K562 (cell line): Measurements from ENCODE around the gene CIAPIN1. TPM values are rescaled to one million over a fixed set of nuclear protein-coding genes. Genes with fewer than 3 reads are reported as not detected.

ENCODE experiments used
- ATAC-seq: fragments of 200-7000 bp; cut with Tn5 transposase; 3 replicates; pipeline ENCODE4 v1.9.1; 2020; ENCODE audit warnings: moderate library complexity
- BruUV-seq: library from RNA; stranded (reverse); fragments of 400-500 nt; replicated peaks from 2 replicates; lab custom pipeline; 2021; lab: Mats Ljungman, UMichigan
- CTCF ChIA-PET: fragments of 300-600 bp; formaldehyde crosslinking; extraction: SDS; loops from one replicate; lab custom pipeline; 2021; ENCODE audit warnings: low intra/inter-chr PET ratio; lab: Yijun Ruan, JAX
- POLR2A ChIA-PET: fragments of 300-600, 350-650 bp; sonication (Branson Sonifier 250); formaldehyde crosslinking; extraction: SDS; loops from one replicate; lab custom pipeline; 2021; ENCODE audit warnings: antibody characterized with exemption, inconsistent platforms; lab: Yijun Ruan, JAX
- DNase-seq, 4 experiments: peaks; one replicate each; pipeline versions ENCODE4 v3.0.0 to v3.0.0-alpha.2; 2011 to 2018; ENCODE audit warnings: low spot score in 3 of 4, mixed read lengths in 3 of 4; ENCODE audit errors: extremely low read depth in 1 of 4
- FAIRE-seq: peaks from 2 replicates; lab custom pipeline; 2011; peaks lifted over from hg19 to GRCh38; lab: Jason Lieb, UNC
- H2AFZ ChIP-seq: 2 replicates; pipeline ENCODE4 v1.6.0; 2011; ENCODE audit warnings: low read depth, low read length, control low read depth, inconsistent platforms
- H3K27ac ChIP-seq: fragments of 200-600 bp; 3 replicates; pipeline ENCODE4 v1.8.0; 2011; ENCODE audit warnings: low read depth, mild to moderate bottlenecking, control low read depth, inconsistent platforms, low read length, moderate library complexity, mixed read lengths; ENCODE audit errors: extremely low read depth
- H3K27me3 ChIP-seq, 2 experiments: fragments of 300-600 bp in 1 of 2; 2 replicates in 1 of 2; 3 replicates in 1 of 2; pipeline versions ENCODE4 v1.6.0 to v1.8.0; 2011; ENCODE audit warnings: inconsistent platforms in 2 of 2, low read length in 2 of 2, mild to moderate bottlenecking in 1 of 2, mixed read lengths in 1 of 2, moderate library complexity in 1 of 2; ENCODE audit not compliant: control insufficient read depth in 2 of 2, insufficient read depth in 2 of 2
- H3K36me3 ChIP-seq: fragments of 300-600 bp; 3 replicates; pipeline ENCODE4 v1.8.0; 2011; ENCODE audit warnings: mild to moderate bottlenecking, low read length, inconsistent platforms; ENCODE audit not compliant: control insufficient read depth, insufficient read depth
- H3K4me1 ChIP-seq, 2 experiments: fragments of 200-600 bp in 1 of 2; replicated peaks in 1 of 2; 2 replicates in 1 of 2; 3 replicates in 1 of 2; pipeline versions ENCODE4 v1.5.1 to v1.8.0; 2011; ENCODE audit warnings: inconsistent platforms in 2 of 2, low read length in 2 of 2, mild to moderate bottlenecking in 1 of 2, mixed read lengths in 1 of 2, moderate library complexity in 1 of 2; ENCODE audit not compliant: control insufficient read depth in 2 of 2, insufficient read depth in 2 of 2
- H3K4me2 ChIP-seq: 2 replicates; pipeline ENCODE4 v1.6.1; 2011; ENCODE audit warnings: low read length, control low read depth, inconsistent platforms, mixed read lengths; ENCODE audit not compliant: insufficient read depth
- H3K4me3 ChIP-seq: fragments of 200-600 bp; sonication (generic), shearing (Covaris generic); 2 replicates; pipeline ENCODE4 v1.5.1; 2016; ENCODE audit warnings: control low read depth, inconsistent platforms
- H3K79me2 ChIP-seq: fragments of 200-600 bp; 3 replicates; pipeline ENCODE4 v1.8.0; 2011; ENCODE audit warnings: low read length, inconsistent platforms; ENCODE audit not compliant: control insufficient read depth, insufficient read depth
- H3K9ac ChIP-seq, 2 experiments: 2 replicates each; pipeline versions ENCODE4 v1.6.0 to v1.6.1; 2011; ENCODE audit warnings: low read depth in 2 of 2, low read length in 2 of 2, control low read depth in 1 of 2, inconsistent platforms in 1 of 2, mild to moderate bottlenecking in 1 of 2, mixed read lengths in 1 of 2; ENCODE audit not compliant: insufficient read depth in 1 of 2
- H3K9me1 ChIP-seq: one replicate; pipeline ENCODE4 v1.6.0; 2011; ENCODE audit warnings: inconsistent platforms, mild to moderate bottlenecking, low read length, moderate library complexity; ENCODE audit not compliant: control insufficient read depth, insufficient read depth
- H3K9me3 ChIP-seq: replicated peaks from 2 replicates; pipeline ENCODE4 v1.5.1; 2011; ENCODE audit warnings: low read depth, low read length, inconsistent platforms; ENCODE audit not compliant: control insufficient read depth, insufficient read depth
- H4K20me1 ChIP-seq: replicated peaks from 2 replicates; pipeline ENCODE4 v1.6.1; 2011; ENCODE audit warnings: low read length, inconsistent platforms, mixed read lengths; ENCODE audit not compliant: control insufficient read depth, insufficient read depth
- CTBP1 ChIP-seq: fragments of 450-650 bp; IDR thresholded peaks from 2 replicates; pipeline ENCODE4 v1.6.1; 2016; ENCODE audit warnings: borderline replicate concordance
- ESRRA ChIP-seq: fragments of 450-650 bp; IDR thresholded peaks from 2 replicates; pipeline ENCODE4 v1.6.1; 2014; ENCODE audit warnings: low read depth, mild to moderate bottlenecking, moderate library complexity, borderline replicate concordance
- HNRNPL ChIP-seq: fragments of 200-400 bp; formaldehyde crosslinking; IDR thresholded peaks from 2 replicates; pipeline ENCODE4 v1.6.1; 2017; ENCODE audit warnings: low read depth, mild to moderate bottlenecking, low read length
- MAX ChIP-seq: sonication (generic); formaldehyde crosslinking; IDR thresholded peaks from 2 replicates; pipeline ENCODE4 v1.9.0; 2022; ENCODE audit warnings: mild to moderate bottlenecking, missing genetic modification reagents
- MAZ ChIP-seq, 2 experiments: fragments of 450-650 bp in 1 of 2; sonication (generic) in 1 of 2; formaldehyde crosslinking; IDR thresholded peaks in 1 of 2; conservative IDR thresholded peaks in 1 of 2; 2 replicates each; pipeline versions ENCODE4 v1.4.0 to v1.5.0; 2020; ENCODE audit warnings: mild to moderate bottlenecking in 1 of 2, missing genetic modification reagents in 1 of 2
- NELFE ChIP-seq: IDR thresholded peaks from 2 replicates; pipeline ENCODE4 v1.6.1; 2011; ENCODE audit warnings: mild to moderate bottlenecking; ENCODE audit not compliant: insufficient read depth, insufficient read length
- NRF1 ChIP-seq, 2 experiments: fragments of 450-650 bp; IDR thresholded peaks in 1 of 2; conservative IDR thresholded peaks in 1 of 2; 2 replicates each; pipeline ENCODE4 v1.6.1; 2014; ENCODE audit warnings: mild to moderate bottlenecking in 2 of 2
- PTTG1 ChIP-seq: fragments of 450-650 bp; IDR thresholded peaks from 2 replicates; pipeline ENCODE4 v1.6.1; 2016; ENCODE audit warnings: low read depth, mild to moderate bottlenecking, missing genetic modification characterization, missing compliant biosample characterization
- TFAP4 ChIP-seq: sonication (generic); formaldehyde crosslinking; IDR thresholded peaks from 2 replicates; pipeline ENCODE4 v1.8.0; 2022; ENCODE audit warnings: missing genetic modification reagents, mild to moderate bottlenecking, moderate library complexity, borderline replicate concordance
- UBTF ChIP-seq, 2 experiments: IDR thresholded peaks; 2 replicates each; pipeline ENCODE4 v1.6.1; 2012; ENCODE audit warnings: improper control_type of control experiment in 2 of 2, low read depth in 2 of 2, low read length in 2 of 2, borderline replicate concordance in 1 of 2
- ZKSCAN1 ChIP-seq: fragments of 150-350 bp; IDR thresholded peaks from 2 replicates; pipeline ENCODE4 v1.6.1; 2016; ENCODE audit warnings: low read depth, low read length
- ZNF639 ChIP-seq, 2 experiments: fragments of 200-800 bp in 1 of 2; sonication (Bioruptor generic) in 1 of 2; sonication (generic) in 1 of 2; formaldehyde crosslinking in 1 of 2; IDR thresholded peaks in 1 of 2; conservative IDR thresholded peaks in 1 of 2; 2 replicates each; pipeline versions ENCODE4 v1.5.0 to v1.6.1; 2016 to 2020; ENCODE audit warnings: missing compliant biosample characterization in 1 of 2, missing genetic modification characterization in 1 of 2, missing genetic modification reagents in 1 of 2
- ZSCAN29 ChIP-seq: fragments of 450-650 bp; IDR thresholded peaks from 2 replicates; pipeline ENCODE4 v1.6.1; 2017
- WGBS: fragments of 100-300 bp; shearing (Covaris generic); methylation state at CpG from one replicate; pipeline ENCODE4 v1.1.6; 2016; ENCODE audit warnings: low coverage, mixed read lengths; ENCODE audit not compliant: insufficient coverage; ENCODE audit errors: missing lambda C conversion rate; 5-methylcytosine and 5-hydroxymethylcytosine counted together
- in situ Hi-C: fragments of 300-500 bp; cut with MboI; formaldehyde crosslinking; loops from 4 replicates; pipeline ENCODE4 v1.15.0; 2018; ENCODE audit warnings: inconsistent platforms, mixed read lengths
- intact Hi-C: fragments of 100-400 bp; cut with micrococcal nuclease; formaldehyde crosslinking; loops from 2 replicates; pipeline ENCODE4 v1.14.2; 2022
- polyA plus RNA-seq, 8 experiments: library from polyadenylated mRNA; depleted of rRNA in 4 of 8; stranded (reverse) in 5 of 8; unstranded in 3 of 8; fragments of >200 nt; fragmentation: Nextera tagmentation in 2 of 8; fragmentation: Illumina TruSeq in 1 of 8; extraction: Ambion mirVana in 2 of 8; extraction: Trizol in 1 of 8; gene quantifications; 2 replicates each; pipeline versions ENCODE4 v1.2.1 to v1.2.3, GENCODE V29; 2011 to 2014; ENCODE audit warnings: inconsistent platforms in 1 of 8, missing spikeins in 1 of 8
- total RNA-seq, 7 experiments: library from RNA; depleted of rRNA in 6 of 7; stranded (reverse); fragments of >200 nt in 6 of 7; fragmentation: Illumina TruSeq in 2 of 7; extraction: Trizol in 2 of 7; gene quantifications; 2 replicates each; pipeline versions ENCODE4 v1.2.1 to v1.2.3, GENCODE V29; 2011 to 2021; ENCODE audit warnings: low replicate concordance in 1 of 7

CIAPIN1 gene
- total and polyA plus RNA-seq, 9 of the 15 experiments (the other 6 are each of a cell fraction or from before 2014, with no cell fraction given), result 71.8 to 263 (median 95.7) TPM

- no TSS peak for BruUV-seq
- Histone ChIP-seq H3K4me2 (peak overlapping the region; percentile 64), H3K4me3 (no peak overlapping the region), H3K9me3 (no peaks in the 10 kb centered on the region), H3K27ac (no peak overlapping the region), H3K9me1 (no peaks in the 10 kb centered on the region), H3K9ac (peak overlapping the region; percentile 4 to 45; a peak in 2 of 4 replicates), H3K36me3 (peaks cover 31% of the 10 kb centered on the region), H4K20me1 (0 out of 2 replicates have a peak, but pooled peaks cover under 1% of the 10 kb centered on the region), H3K27me3 (no peaks in the 10 kb centered on the region), H3K4me1 (peaks cover 21 to 46% of the 10 kb centered on the region in 2 experiments), H2AFZ (peak overlapping the region; percentile 74), H3K79me2 (no peaks in the 10 kb centered on the region)
- POLR2A ChIA-PET, result interaction anchor here (1.0 kb wide), 1 partner anchor 181 kb away, joined by 3 read pairs; no protein-coding TSS in a partner anchor
- CTCF ChIA-PET, result interaction anchor here (0.6 to 2.0 kb wide), 2 partner anchors 44 to 143 kb away, joined by 4 to 21 read pairs; no protein-coding TSS in a partner anchor
- WGBS, result 5% methylated on average over 11 of the region's 12 CpGs
- intact Hi-C loops, result loop anchor here (1.0 kb wide), 1 partner anchor 43 kb away; no protein-coding TSS in a partner anchor
- in situ Hi-C loops, result loop anchor here (5.0 kb wide), 1 partner anchor 41 kb away; no protein-coding TSS in a partner anchor
- ATAC-seq (peak; percentile 96), DNase-seq (peak; percentile 88 to 92 (median 91)), FAIRE-seq (peak; percentile 92)
- TF ChIP-seq NRF1 (conservative IDR thresholded peaks at IDR 0.05 in 1 of 2, IDR thresholded peaks at IDR 0.05 in 1 of 2) (peak in 1 of 2 experiments; percentile 15; a peak in 1 of 4 replicates), TFAP4 (CRISPR knock-in tag) (peak; percentile 73), ZSCAN29 (no peak), PTTG1 (tag) (no peak), ZNF639 (CRISPR knock-in tag; conservative IDR thresholded peaks at IDR 0.05 in 1 of 2, IDR thresholded peaks at IDR 0.05 in 1 of 2) (no peak), UBTF (IDR thresholded peaks at IDR 0.05; ENCODE audit: borderline replicate concordance in 1 of 2, low read depth in 2 of 2, low read length in 2 of 2) (peak in 1 of 2 experiments; percentile 81; a peak in 1 of 4 replicates), ZKSCAN1 (peak; percentile 11; the same call in 1 of the 2 replicates), NELFE (no peak), MAX (0 out of 2 replicates have a peak, but pooled peaks have one; percentile 16), HNRNPL (no peak), ESRRA (0 out of 2 replicates have a peak, but pooled peaks have one; percentile 25), CTBP1 (peak; percentile 77; the same call in 1 of the 2 replicates), MAZ (CRISPR knock-in tag; conservative IDR thresholded peaks at IDR 0.05 in 1 of 2, IDR thresholded peaks at IDR 0.05 in 1 of 2) (peak; percentile 42 to 91; a peak in 3 of 4 replicates)
Observed at GRCh38 chr16:57475711-57476339, 28.6 kb upstream of the CIAPIN1 start.
